ENCODE results near the gene MAP4. TPM values are rescaled to one million over a fixed set of nuclear protein-coding genes. Genes with fewer than 3 reads are reported as not detected.

MAP4 gene
- total and polyA plus RNA-seq, 7 donors = 85.5 to 1,424 (median 819) TPM

- Histone ChIP-seq H3K9me3 (no peaks in the 10 kb centered on the region), H3K27ac (no peak overlapping the region), H3K27me3 (ENCODE audit: insufficient read depth in 3 of 3, low read length in 2 of 3) (no peaks in the 10 kb centered on the region), H3K4me3 (no peak overlapping the region), H3K4me1 (peaks cover 3% of the 10 kb centered on the region), H3K36me3 (ENCODE audit: insufficient read depth in 1 of 2, low read depth in 1 of 2) (peaks cover 0 to 41% of the 10 kb centered on the region in 2 donors)
- ATAC-seq (no peak), DNase-seq (no peak)
- no peak for TF ChIP-seq CTCF (IDR thresholded peaks at IDR 0.05)
- intact Hi-C loops (cut with DNase I) = no loop called here
- WGBS, 3 donors = 88 to 90% (median 89%) methylated on average over 3 of the region's 3 CpGs
Observed at GRCh38 chr3:47971081-47971480, 45.1 kb downstream of the MAP4 start.

GRCh38 chr3:47964740-47965139 is 51.5 kb downstream of the MAP4 start:
- Histone ChIP-seq H3K36me3 (ENCODE audit: insufficient read depth in 1 of 2, low read depth in 1 of 2) (no peaks in the 10 kb centered on the region), H3K4me3 (no peak overlapping the region), H3K9me3 (no peaks in the 10 kb centered on the region), H3K4me1 (peaks cover 22% of the 10 kb centered on the region), H3K27me3 (ENCODE audit: insufficient read depth in 3 of 3, low read length in 2 of 3) (no peaks in the 10 kb centered on the region), H3K27ac (no peak overlapping the region)
- 90 to 92% (median 90%) methylated on average over 4 of the region's 4 CpGs for WGBS, 3 donors
- intact Hi-C loops (cut with DNase I) = no loop called here
- ATAC-seq (no peak), DNase-seq (no peak)
- TF ChIP-seq CTCF (IDR thresholded peaks at IDR 0.05) = no peak

DNA sequence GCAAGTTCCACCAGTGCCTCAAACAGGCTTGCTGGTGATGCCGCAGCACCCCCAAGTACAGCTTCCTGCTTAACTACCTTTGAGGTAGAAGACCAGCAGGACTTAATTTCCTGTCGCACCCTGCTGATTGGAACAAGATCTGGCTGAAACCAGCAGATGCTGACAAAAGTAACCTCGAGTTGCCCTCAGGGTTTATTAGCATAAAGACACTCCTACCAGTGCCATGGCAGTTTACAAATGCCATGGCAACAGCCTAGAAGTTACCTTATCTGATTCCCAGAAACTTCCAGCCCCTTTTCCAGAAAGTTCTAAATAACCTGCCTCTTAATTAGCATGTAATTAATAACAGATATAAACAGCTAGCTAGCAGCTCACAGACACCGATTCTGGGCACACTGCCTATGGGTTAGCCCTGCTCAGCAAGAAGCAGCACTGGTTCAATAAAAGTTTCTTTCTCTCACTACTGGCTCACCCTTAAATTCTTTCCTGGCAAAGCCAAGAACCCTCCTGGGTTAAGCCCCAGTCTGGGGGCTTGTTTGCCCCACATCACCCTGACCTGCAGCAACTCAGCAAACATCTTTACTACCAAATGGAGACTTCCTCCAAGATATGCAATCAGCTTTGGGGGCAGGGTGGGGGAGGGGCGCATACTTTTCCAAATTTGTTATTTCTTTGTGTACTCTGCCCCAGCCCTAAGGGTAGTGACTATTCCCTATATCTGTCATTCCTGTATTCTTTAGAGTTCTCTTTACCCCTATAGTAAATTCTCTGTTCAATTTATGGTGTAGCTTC is 54.2 kb downstream of the MAP4 start:
- H3K36me3 ChIP-seq (ENCODE audit: insufficient read depth in 1 of 2, low read depth in 1 of 2) = peaks cover 0 to 2% of the 10 kb centered on the region in 2 donors
- no peak for ATAC-seq
- no peak for TF ChIP-seq CTCF (IDR thresholded peaks at IDR 0.05)
- no peaks in the 10 kb centered on the region for H3K27me3 ChIP-seq (ENCODE audit: insufficient read depth in 3 of 3, low read length in 2 of 3)
- no peak for DNase-seq
- intact Hi-C loops (cut with DNase I) = no loop called here
- no peak overlapping the region for H3K4me3 ChIP-seq
- 52 to 69% (median 55%) methylated on average over 5 of the region's 5 CpGs for WGBS, 3 donors
- H3K27ac ChIP-seq = no peak overlapping the region
- peaks cover 22% of the 10 kb centered on the region for H3K4me1 ChIP-seq
- no peaks in the 10 kb centered on the region for H3K9me3 ChIP-seq

GRCh38 chr3:47961036-47961435 is 55.2 kb downstream of the MAP4 start:
- ATAC-seq = no peak

More at GRCh38 chr3:47961036-47961435, 55.2 kb downstream of the MAP4 start:
- no peaks in the 10 kb centered on the region for H3K9me3 ChIP-seq
- peaks cover 0 to 9% of the 10 kb centered on the region in 2 donors for H3K36me3 ChIP-seq (ENCODE audit: insufficient read depth in 1 of 2, low read depth in 1 of 2)
- H3K4me3 ChIP-seq = no peak overlapping the region
- DNase-seq = no peak
- H3K27ac ChIP-seq = no peak overlapping the region
- intact Hi-C loops (cut with DNase I) = no loop called here
- peaks cover 28% of the 10 kb centered on the region for H3K4me1 ChIP-seq
- WGBS, 3 donors = 82 to 96% (median 96%) methylated on average over 1 of the region's 1 CpG
- no peaks in the 10 kb centered on the region for H3K27me3 ChIP-seq (ENCODE audit: insufficient read depth in 3 of 3, low read length in 2 of 3)
- TF ChIP-seq CTCF (IDR thresholded peaks at IDR 0.05) = no peak
